GM18951 (cell line): ENCODE measurements around the gene ENDOV.

Experiments
- POLR2A ChIP-seq: IDR thresholded peaks from 4 replicates; pipeline ENCODE4 v1.6.1; 2011; ENCODE audit warnings: mild to moderate bottlenecking; ENCODE audit not compliant: insufficient read length, insufficient read depth; ENCODE audit errors: extremely low read depth
- in situ Hi-C: fragments of 300-500 bp; cut with MboI; formaldehyde crosslinking; loops from one replicate; pipeline ENCODE4 v1.12.0; 2022; ENCODE audit warnings: low sequenced_read_pairs, mixed read lengths, inconsistent platforms; ENCODE audit not compliant: unreplicated experiment

ENDOV gene

GRCh38 chr17:80380555-80381002 lies 34.4 kb upstream of the ENDOV start:
- in situ Hi-C loops: no loop called here

GRCh38 chr17:80381416-80381923 lies 33.5 kb upstream of the ENDOV start:
- no peak for TF ChIP-seq POLR2A
- in situ Hi-C loops: no loop called here

More at GRCh38 chr17:80380555-80381002, 34.4 kb upstream of the ENDOV start:
- no peak for TF ChIP-seq POLR2A

GRCh38 chr17:80382446-80382845 lies 32.5 kb upstream of the ENDOV start:
- no peak for TF ChIP-seq POLR2A
- in situ Hi-C loops: no loop called here

GRCh38 chr17:80382956-80383355 lies 32.0 kb upstream of the ENDOV start:
- TF ChIP-seq POLR2A: no peak
- in situ Hi-C loops: no loop called here

- in situ Hi-C loops: no loop called here
- TF ChIP-seq POLR2A: no peak
Observed at GRCh38 chr17:80384078-80384960, 30.6 kb upstream of the ENDOV start.

GRCh38 chr17:80385046-80385445 lies 29.9 kb upstream of the ENDOV start:
- in situ Hi-C loops: no loop called here
- TF ChIP-seq POLR2A: no peak

- in situ Hi-C loops: no loop called here
- no peak for TF ChIP-seq POLR2A
Observed at GRCh38 chr17:80386341-80386740, 28.6 kb upstream of the ENDOV start.

GRCh38 chr17:80387071-80387470 lies 27.9 kb upstream of the ENDOV start:
- no peak for TF ChIP-seq POLR2A
- in situ Hi-C loops: no loop called here

GRCh38 chr17:80388175-80388574 lies 26.8 kb upstream of the ENDOV start:
- no peak for TF ChIP-seq POLR2A
- in situ Hi-C loops: no loop called here

- TF ChIP-seq POLR2A: no peak
- in situ Hi-C loops: no loop called here
Observed at GRCh38 chr17:80388601-80389000, 26.4 kb upstream of the ENDOV start.

- in situ Hi-C loops: no loop called here
- no peak for TF ChIP-seq POLR2A
Observed at GRCh38 chr17:80389011-80389995, 25.7 kb upstream of the ENDOV start.

- in situ Hi-C loops: no loop called here
Observed at GRCh38 chr17:80393241-80393890, 21.6 kb upstream of the ENDOV start.

GRCh38 chr17:80393961-80394360 lies 21.0 kb upstream of the ENDOV start:
- in situ Hi-C loops: no loop called here
- no peak for TF ChIP-seq POLR2A

More at GRCh38 chr17:80393241-80393890, 21.6 kb upstream of the ENDOV start:
- no peak for TF ChIP-seq POLR2A

- no peak for TF ChIP-seq POLR2A
- in situ Hi-C loops: no loop called here
Observed at GRCh38 chr17:80394629-80395216, 20.2 kb upstream of the ENDOV start.
